Measurements from ENCODE around the gene CASQ1.

DNA sequence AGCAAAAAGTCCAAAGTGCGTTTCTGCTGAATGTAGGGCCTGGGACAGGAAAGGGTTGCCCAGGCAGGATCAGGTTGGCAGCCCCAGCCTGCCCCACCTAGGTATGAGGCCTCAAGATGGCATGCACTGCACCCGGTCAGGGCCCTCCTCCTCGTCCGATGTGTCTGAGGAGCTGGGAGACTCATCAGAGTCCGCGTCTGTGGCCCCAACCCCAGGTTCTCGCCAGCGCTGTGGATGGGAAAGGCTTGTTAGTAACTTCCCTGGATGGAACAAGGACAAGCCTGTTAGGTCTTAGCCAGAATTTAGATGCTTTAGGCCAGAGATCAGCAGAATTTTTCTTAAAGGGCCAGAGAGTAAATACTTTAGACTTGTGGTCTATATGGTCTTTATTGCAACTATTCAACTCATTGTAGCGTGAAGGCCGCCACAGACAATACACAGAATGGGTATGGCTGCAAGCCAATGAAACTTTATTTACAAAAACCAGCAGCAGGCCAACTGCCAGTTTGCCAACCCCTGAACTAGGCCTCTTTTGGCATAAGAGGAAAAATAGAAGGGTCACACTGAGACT lies 27.2 kb downstream of the CASQ1 start:
- TF ChIP-seq, protein P1, sequence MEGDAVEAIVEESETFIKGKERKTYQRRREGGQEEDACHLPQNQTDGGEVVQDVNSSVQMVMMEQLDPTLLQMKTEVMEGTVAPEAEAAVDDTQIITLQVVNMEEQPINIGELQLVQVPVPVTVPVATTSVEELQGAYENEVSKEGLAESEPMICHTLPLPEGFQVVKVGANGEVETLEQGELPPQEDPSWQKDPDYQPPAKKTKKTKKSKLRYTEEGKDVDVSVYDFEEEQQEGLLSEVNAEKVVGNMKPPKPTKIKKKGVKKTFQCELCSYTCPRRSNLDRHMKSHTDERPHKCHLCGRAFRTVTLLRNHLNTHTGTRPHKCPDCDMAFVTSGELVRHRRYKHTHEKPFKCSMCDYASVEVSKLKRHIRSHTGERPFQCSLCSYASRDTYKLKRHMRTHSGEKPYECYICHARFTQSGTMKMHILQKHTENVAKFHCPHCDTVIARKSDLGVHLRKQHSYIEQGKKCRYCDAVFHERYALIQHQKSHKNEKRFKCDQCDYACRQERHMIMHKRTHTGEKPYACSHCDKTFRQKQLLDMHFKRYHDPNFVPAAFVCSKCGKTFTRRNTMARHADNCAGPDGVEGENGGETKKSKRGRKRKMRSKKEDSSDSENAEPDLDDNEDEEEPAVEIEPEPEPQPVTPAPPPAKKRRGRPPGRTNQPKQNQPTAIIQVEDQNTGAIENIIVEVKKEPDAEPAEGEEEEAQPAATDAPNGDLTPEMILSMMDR (IDR thresholded peaks at IDR 0.05; ENCODE audit: extremely low read depth in 1 of 2, insufficient read depth in 1 of 2, low read depth in 1 of 2, low read length in 2 of 2), result no peak
- TF ChIP-seq, protein P2, sequence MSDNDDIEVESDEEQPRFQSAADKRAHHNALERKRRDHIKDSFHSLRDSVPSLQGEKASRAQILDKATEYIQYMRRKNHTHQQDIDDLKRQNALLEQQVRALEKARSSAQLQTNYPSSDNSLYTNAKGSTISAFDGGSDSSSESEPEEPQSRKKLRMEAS (IDR thresholded peaks at IDR 0.05; ENCODE audit: insufficient read depth, insufficient read length), result no peak
- TF ChIP-seq POLR2A (IDR thresholded peaks at IDR 0.05; ENCODE audit: low read depth, low read length), result no peak
- TF ChIP-seq POLR2AphosphoS5 (IDR thresholded peaks at IDR 0.05; ENCODE audit: insufficient read depth, low read depth, low read length), result no peak
- TF ChIP-seq EZH2 (IDR thresholded peaks at IDR 0.05; ENCODE audit: borderline replicate concordance, low read depth, low read length, severe bottlenecking), result no peak
- no peak for TF ChIP-seq FOS (IDR thresholded peaks at IDR 0.05; ENCODE audit: borderline replicate concordance, insufficient read depth, low read length)
